Measurements from ENCODE around the gene NT5DC1.

Gene NT5DC1

DNA sequence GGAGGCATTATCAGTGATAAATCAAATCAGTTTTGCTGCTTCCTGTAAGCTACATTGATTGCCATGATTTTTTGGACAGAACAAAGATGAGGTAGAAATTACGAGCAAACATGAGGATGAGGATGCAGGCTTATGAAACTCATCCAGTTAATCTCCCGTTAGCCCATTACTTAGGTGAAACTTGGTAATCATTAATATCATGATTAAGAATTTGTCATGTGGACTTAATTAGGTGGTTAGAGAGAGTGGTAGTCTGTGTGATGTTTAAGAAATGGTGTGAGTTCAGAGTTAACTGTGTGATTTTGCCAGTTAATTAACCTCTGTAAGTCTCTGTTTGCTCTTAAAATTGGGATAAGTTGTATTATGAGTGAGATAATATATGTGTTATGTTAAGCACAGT is 91.2 kb downstream of the NT5DC1 start:
- Histone ChIP-seq H3K36me3 (ENCODE audit: control insufficient read depth, insufficient read depth, low read length) (no peaks in the 10 kb centered on the region), H3K4me1 (ENCODE audit: control insufficient read depth, insufficient read depth, low read length, poor library complexity, severe bottlenecking) (no peaks in the 10 kb centered on the region), H3K4me3 (ENCODE audit: extremely low read depth, insufficient read depth, low read length, poor library complexity, severe bottlenecking) (no peak overlapping the region), H3K9me3 (ENCODE audit: control insufficient read depth, low read length) (no peaks in the 10 kb centered on the region), H3K27ac (ENCODE audit: low read depth, low read length, severe bottlenecking) (no peak overlapping the region)
- WGBS, 2 experiments (ENCODE audit: insufficient coverage in 2 of 2), result 93 to 100% methylated on average over 1 to 2 of the region's 2 CpGs

DNA sequence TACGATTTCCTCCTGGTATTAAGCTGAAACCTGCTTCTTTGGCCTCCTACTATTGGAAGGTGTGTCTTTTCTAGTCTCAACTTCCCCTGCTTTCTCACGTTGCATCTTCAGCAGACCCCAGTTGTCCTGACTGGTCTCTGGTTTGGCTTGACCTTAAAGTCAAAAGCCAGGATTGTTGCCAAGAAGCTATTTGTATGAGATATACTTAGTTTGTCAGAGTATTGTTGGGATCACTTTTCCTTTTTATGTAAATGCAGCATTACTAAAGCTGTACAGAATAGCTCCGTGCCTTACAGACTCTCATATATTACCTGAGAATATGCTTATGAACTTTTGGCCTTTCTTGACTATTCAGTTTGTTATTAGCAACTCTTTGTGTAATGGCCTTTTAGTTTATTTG is 92.1 kb downstream of the NT5DC1 start:
- WGBS, 2 experiments (ENCODE audit: insufficient coverage in 2 of 2), result 83 to 92% methylated on average over 1 to 2 of the region's 3 CpGs
- H3K9me3 ChIP-seq (ENCODE audit: control insufficient read depth, low read length), result no peaks in the 10 kb centered on the region
- H3K36me3 ChIP-seq (ENCODE audit: control insufficient read depth, insufficient read depth, low read length), result no peaks in the 10 kb centered on the region
- no peak overlapping the region for H3K4me3 ChIP-seq (ENCODE audit: extremely low read depth, insufficient read depth, low read length, poor library complexity, severe bottlenecking)
- no peaks in the 10 kb centered on the region for H3K4me1 ChIP-seq (ENCODE audit: control insufficient read depth, insufficient read depth, low read length, poor library complexity, severe bottlenecking)
- H3K27ac ChIP-seq (ENCODE audit: low read depth, low read length, severe bottlenecking), result no peak overlapping the region

DNA sequence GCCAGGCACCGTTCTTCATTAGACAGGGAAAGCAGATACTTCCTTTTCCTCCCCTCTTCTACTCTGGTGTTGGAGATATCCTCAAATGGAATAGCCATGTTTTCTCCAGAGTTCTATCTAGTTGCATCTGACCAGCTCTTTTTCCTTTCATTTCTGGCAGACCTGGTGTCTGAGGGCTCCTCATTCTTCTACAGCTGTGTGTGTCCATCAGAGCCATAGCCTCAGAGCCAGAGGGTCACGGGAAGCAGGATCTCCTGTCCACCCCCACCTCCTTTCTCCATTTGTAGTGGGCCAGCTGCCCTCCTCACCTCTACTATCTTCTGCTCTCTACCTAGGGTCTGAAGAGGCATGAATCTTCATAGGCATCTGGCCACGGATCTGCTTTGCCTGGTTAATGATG is 96.2 kb downstream of the NT5DC1 start:
- H3K36me3 ChIP-seq (ENCODE audit: control insufficient read depth, insufficient read depth, low read length), result no peaks in the 10 kb centered on the region
- H3K27ac ChIP-seq (ENCODE audit: low read depth, low read length, severe bottlenecking), result no peak overlapping the region
- H3K4me3 ChIP-seq (ENCODE audit: extremely low read depth, insufficient read depth, low read length, poor library complexity, severe bottlenecking), result no peak overlapping the region
- H3K4me1 ChIP-seq (ENCODE audit: control insufficient read depth, insufficient read depth, low read length, poor library complexity, severe bottlenecking), result no peaks in the 10 kb centered on the region
- no peaks in the 10 kb centered on the region for H3K9me3 ChIP-seq (ENCODE audit: control insufficient read depth, low read length)
- WGBS, 2 experiments (ENCODE audit: insufficient coverage in 2 of 2), result 81 to 90% methylated on average over 2 to 3 of the region's 3 CpGs

DNA sequence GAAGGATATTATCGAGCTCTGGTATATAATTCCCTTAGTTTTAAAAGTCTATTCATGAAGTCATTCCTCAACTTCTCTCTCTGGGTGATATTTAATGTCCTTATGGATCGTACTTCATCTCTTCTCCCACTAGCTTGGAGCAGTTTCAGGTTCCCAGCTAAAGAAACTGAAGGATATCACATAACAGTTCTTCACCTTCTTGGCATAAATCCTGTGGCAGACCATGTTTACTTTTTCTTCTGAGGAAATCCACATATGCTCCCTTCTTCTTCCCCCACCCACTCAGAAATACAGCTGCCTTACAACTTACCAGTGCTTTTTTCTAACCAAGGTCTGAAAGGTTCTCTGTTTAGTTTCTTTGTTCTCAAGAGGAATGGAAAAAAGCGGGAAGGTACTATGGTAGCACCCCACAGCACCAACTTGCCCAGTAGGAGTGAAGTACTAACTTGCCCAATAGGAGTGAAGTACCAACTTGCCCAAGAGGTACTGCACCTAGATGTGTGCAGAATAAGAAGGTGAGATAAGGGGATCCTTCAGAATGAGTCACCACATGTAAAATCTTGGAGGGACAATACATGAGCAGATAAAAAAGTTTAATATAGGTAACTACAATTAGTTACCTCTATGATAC is 100.1 kb downstream of the NT5DC1 start:
- 95 to 100% methylated on average over 1 to 2 of the region's 3 CpGs for WGBS, 2 experiments (ENCODE audit: insufficient coverage in 2 of 2)
- no peak overlapping the region for H3K4me3 ChIP-seq (ENCODE audit: extremely low read depth, insufficient read depth, low read length, poor library complexity, severe bottlenecking)

DNA sequence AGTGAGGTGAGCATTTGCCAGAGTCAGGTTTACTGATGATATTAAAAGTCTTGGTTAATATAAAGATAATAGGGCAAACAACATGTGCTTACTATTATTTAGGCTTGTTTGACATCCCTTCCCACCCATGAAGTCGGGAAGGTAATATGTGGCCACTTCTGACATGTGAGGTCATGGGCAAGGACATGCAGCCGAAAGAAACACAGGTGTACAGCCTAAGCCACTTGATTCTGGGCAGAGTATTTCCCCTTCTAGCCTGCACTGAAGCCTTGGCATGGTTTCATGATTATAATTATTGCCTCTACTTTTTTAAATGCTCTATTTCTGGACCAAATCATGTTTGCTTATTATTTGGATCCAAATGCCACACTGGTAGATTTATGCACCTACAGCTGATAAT is 100.9 kb downstream of the NT5DC1 start:
- H3K27ac ChIP-seq (ENCODE audit: low read depth, low read length, severe bottlenecking), result no peak overlapping the region
- no peak overlapping the region for H3K4me3 ChIP-seq (ENCODE audit: extremely low read depth, insufficient read depth, low read length, poor library complexity, severe bottlenecking)
- no peaks in the 10 kb centered on the region for H3K36me3 ChIP-seq (ENCODE audit: control insufficient read depth, insufficient read depth, low read length)
- no peaks in the 10 kb centered on the region for H3K9me3 ChIP-seq (ENCODE audit: control insufficient read depth, low read length)
- peaks cover 6% of the 10 kb centered on the region for H3K4me1 ChIP-seq (ENCODE audit: control insufficient read depth, insufficient read depth, low read length, poor library complexity, severe bottlenecking)
- 80 to 86% methylated on average over 1 of the region's 2 CpGs for WGBS, 2 experiments (ENCODE audit: insufficient coverage in 2 of 2)

More for the DNA sequence above, 100.1 kb downstream of the NT5DC1 start:
- no peaks in the 10 kb centered on the region for H3K36me3 ChIP-seq (ENCODE audit: control insufficient read depth, insufficient read depth, low read length)
- H3K9me3 ChIP-seq (ENCODE audit: control insufficient read depth, low read length), result no peaks in the 10 kb centered on the region
- peaks cover under 1% of the 10 kb centered on the region for H3K4me1 ChIP-seq (ENCODE audit: control insufficient read depth, insufficient read depth, low read length, poor library complexity, severe bottlenecking)
- no peak overlapping the region for H3K27ac ChIP-seq (ENCODE audit: low read depth, low read length, severe bottlenecking)

DNA sequence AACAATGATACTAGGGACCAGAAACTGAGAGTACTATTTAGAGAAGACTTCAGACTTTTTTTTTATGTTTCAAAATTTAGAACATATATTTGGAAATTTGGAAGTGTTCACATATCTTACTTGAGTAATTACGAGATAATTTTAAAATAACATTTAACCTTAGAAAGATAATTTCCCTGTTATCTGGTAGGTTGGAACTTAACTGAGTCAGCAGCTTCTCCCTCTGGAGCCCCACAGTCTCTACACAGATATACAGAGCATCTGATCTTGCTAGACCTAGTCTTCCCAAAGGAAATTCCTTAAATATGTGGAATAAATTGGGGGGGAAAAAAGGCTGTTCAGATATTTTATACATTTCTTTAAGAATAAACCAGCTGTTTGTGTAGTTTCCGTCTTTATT is 104.6 kb downstream of the NT5DC1 start:
- H3K4me1 ChIP-seq (ENCODE audit: control insufficient read depth, insufficient read depth, low read length, poor library complexity, severe bottlenecking), result peaks cover 6% of the 10 kb centered on the region
- no peaks in the 10 kb centered on the region for H3K36me3 ChIP-seq (ENCODE audit: control insufficient read depth, insufficient read depth, low read length)
- no peaks in the 10 kb centered on the region for H3K9me3 ChIP-seq (ENCODE audit: control insufficient read depth, low read length)
- H3K4me3 ChIP-seq (ENCODE audit: extremely low read depth, insufficient read depth, low read length, poor library complexity, severe bottlenecking), result no peak overlapping the region
- no CpG with 5 or more reads among the region's 2 CpGs for WGBS, 2 experiments (ENCODE audit: insufficient coverage in 2 of 2)
- no peak overlapping the region for H3K27ac ChIP-seq (ENCODE audit: low read depth, low read length, severe bottlenecking)

DNA sequence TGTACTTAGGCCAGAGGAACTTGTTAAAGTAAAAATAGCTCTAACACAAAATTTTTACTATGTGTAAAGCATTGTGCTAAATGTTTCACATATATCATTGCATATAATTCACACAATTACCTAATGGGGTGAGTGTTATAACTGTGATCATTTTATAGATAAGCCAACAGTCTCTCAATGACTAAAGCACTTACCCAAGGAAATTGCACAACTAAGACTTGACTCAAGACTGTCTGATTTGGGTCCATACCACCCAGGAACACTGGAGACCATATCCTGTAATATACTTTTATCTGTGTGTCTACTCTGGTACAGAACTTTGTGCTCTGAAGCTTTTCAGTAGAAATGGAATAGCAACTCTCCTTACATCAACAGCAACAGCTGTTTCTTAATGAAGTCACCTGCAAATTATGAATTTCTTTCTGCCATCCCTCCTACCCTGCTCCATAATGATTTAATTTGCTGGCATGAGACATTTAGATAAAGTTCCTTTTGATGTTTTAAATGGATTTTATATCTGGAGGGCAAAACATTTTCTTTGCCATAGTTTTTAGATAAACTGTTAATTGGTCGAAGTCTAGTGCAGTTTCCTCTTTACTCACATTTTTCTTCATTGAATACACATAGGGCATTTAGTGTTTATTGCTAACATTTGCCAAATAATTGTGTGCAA is 105.7 kb downstream of the NT5DC1 start:
- H3K9me3 ChIP-seq (ENCODE audit: control insufficient read depth, low read length), result no peaks in the 10 kb centered on the region
- H3K36me3 ChIP-seq (ENCODE audit: control insufficient read depth, insufficient read depth, low read length), result no peaks in the 10 kb centered on the region
- peaks cover 9% of the 10 kb centered on the region for H3K4me1 ChIP-seq (ENCODE audit: control insufficient read depth, insufficient read depth, low read length, poor library complexity, severe bottlenecking)
- H3K4me3 ChIP-seq (ENCODE audit: extremely low read depth, insufficient read depth, low read length, poor library complexity, severe bottlenecking), result no peak overlapping the region
- no peak overlapping the region for H3K27ac ChIP-seq (ENCODE audit: low read depth, low read length, severe bottlenecking)
- no CpG with 5 or more reads among the region's 1 CpG for WGBS, 2 experiments (ENCODE audit: insufficient coverage in 2 of 2)

GRCh38 chr6:116208056-116208785 is 107.6 kb downstream of the NT5DC1 start:
- Histone ChIP-seq H3K9me3 (ENCODE audit: control insufficient read depth, low read length) (no peaks in the 10 kb centered on the region), H3K36me3 (ENCODE audit: control insufficient read depth, insufficient read depth, low read length) (no peaks in the 10 kb centered on the region), H3K4me3 (ENCODE audit: extremely low read depth, insufficient read depth, low read length, poor library complexity, severe bottlenecking) (no peak overlapping the region), H3K4me1 (ENCODE audit: control insufficient read depth, insufficient read depth, low read length, poor library complexity, severe bottlenecking) (peaks cover 9% of the 10 kb centered on the region), H3K27ac (ENCODE audit: low read depth, low read length, severe bottlenecking) (no peak overlapping the region)
- WGBS, 2 experiments (ENCODE audit: insufficient coverage in 2 of 2), result 75 to 88% methylated on average over 1 of the region's 4 CpGs

DNA sequence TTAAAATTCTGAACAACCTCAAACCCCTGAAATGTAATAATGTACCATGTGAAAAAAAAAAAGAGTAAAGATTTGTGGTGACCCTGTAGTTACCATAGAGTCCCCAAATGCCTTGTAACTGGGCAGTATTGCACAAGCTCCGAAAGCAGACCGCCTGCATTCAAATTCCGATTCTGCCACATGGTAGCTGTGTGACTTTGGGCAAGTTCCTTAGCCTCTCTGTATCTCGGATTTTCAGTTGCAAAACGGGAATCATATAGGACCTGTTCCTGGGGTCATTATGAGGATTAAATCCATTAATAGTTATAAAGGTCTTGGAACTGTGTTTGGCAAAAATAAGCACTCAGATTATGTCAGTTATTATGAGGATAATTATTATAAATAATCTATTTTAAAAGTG is 109.7 kb downstream of the NT5DC1 start:
- H3K4me1 ChIP-seq (ENCODE audit: control insufficient read depth, insufficient read depth, low read length, poor library complexity, severe bottlenecking), result peaks cover 9% of the 10 kb centered on the region
- H3K36me3 ChIP-seq (ENCODE audit: control insufficient read depth, insufficient read depth, low read length), result no peaks in the 10 kb centered on the region
- no peak overlapping the region for H3K27ac ChIP-seq (ENCODE audit: low read depth, low read length, severe bottlenecking)
- H3K4me3 ChIP-seq (ENCODE audit: extremely low read depth, insufficient read depth, low read length, poor library complexity, severe bottlenecking), result no peak overlapping the region
- WGBS, 2 experiments (ENCODE audit: insufficient coverage in 2 of 2), result 85 to 97% methylated on average over 3 of the region's 5 CpGs
- no peaks in the 10 kb centered on the region for H3K9me3 ChIP-seq (ENCODE audit: control insufficient read depth, low read length)

GRCh38 chr6:116210750-116211425 is 110.2 kb downstream of the NT5DC1 start:
- Histone ChIP-seq H3K4me1 (ENCODE audit: control insufficient read depth, insufficient read depth, low read length, poor library complexity, severe bottlenecking) (peaks cover 6% of the 10 kb centered on the region), H3K27ac (ENCODE audit: low read depth, low read length, severe bottlenecking) (no peak overlapping the region), H3K36me3 (ENCODE audit: control insufficient read depth, insufficient read depth, low read length) (no peaks in the 10 kb centered on the region), H3K4me3 (ENCODE audit: extremely low read depth, insufficient read depth, low read length, poor library complexity, severe bottlenecking) (no peak overlapping the region), H3K9me3 (ENCODE audit: control insufficient read depth, low read length) (no peaks in the 10 kb centered on the region)
- no CpG with 5 or more reads among the region's 3 CpGs for WGBS, 2 experiments (ENCODE audit: insufficient coverage in 2 of 2)
